GM12864 (cell line): ENCODE measurements around the gene PPP2R5D.
"Not testable (repeated sequence)": the region's sequence is repeated elsewhere in the genome, so short reads cannot be mapped to it uniquely, and the experiment has no call there.

Experiments used
- DNase-seq: peaks from one replicate; pipeline ENCODE4 v3.0.0-alpha.2; 2011; ENCODE audit warnings: low read depth
- H3K4me3 ChIP-seq: 2 replicates; pipeline ENCODE4 v1.5.1; 2011; ENCODE audit warnings: mild to moderate bottlenecking, low read depth, low read length, control low read depth
- TF ChIP-seq, protein P1 (sequence below): IDR thresholded peaks from 2 replicates; pipeline ENCODE4 v1.5.1; 2011; ENCODE audit warnings: low read depth, mild to moderate bottlenecking, moderate library complexity, low read length, control low read depth, inconsistent platforms; ENCODE audit errors: missing control alignments

PPP2R5D gene

DNA sequence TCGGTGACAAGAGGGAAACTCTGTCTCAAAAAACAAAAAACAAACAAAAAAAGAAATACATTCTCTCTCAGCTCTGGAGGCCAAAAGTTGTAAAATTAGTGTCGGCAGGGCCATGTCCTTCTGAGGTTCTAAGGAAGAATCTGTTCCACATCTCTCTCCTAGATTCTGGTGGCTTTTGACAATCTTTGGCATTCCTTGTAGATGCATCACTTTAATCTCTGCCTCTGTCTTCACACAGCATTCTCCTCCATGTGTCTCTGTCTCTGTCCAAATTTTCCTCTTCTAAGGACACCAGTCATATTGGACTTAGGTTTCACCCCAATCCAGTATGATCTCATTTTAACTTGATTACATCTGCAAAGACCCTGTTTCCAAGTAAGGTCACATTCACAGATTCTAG lies 9.1 kb downstream of the PPP2R5D start:
- no peak overlapping the region for H3K4me3 ChIP-seq
- TF ChIP-seq, protein P1, sequence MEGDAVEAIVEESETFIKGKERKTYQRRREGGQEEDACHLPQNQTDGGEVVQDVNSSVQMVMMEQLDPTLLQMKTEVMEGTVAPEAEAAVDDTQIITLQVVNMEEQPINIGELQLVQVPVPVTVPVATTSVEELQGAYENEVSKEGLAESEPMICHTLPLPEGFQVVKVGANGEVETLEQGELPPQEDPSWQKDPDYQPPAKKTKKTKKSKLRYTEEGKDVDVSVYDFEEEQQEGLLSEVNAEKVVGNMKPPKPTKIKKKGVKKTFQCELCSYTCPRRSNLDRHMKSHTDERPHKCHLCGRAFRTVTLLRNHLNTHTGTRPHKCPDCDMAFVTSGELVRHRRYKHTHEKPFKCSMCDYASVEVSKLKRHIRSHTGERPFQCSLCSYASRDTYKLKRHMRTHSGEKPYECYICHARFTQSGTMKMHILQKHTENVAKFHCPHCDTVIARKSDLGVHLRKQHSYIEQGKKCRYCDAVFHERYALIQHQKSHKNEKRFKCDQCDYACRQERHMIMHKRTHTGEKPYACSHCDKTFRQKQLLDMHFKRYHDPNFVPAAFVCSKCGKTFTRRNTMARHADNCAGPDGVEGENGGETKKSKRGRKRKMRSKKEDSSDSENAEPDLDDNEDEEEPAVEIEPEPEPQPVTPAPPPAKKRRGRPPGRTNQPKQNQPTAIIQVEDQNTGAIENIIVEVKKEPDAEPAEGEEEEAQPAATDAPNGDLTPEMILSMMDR, result no peak
- DNase-seq, result no peak

GRCh38 chr6:42996513-42996912 lies 12.1 kb downstream of the PPP2R5D start:
- H3K4me3 ChIP-seq, result no peak overlapping the region
- TF ChIP-seq, protein P1, result no peak
- no peak for DNase-seq

- not testable (repeated sequence) for H3K4me3 ChIP-seq, DNase-seq
Measured at GRCh38 chr6:42998205-42998604, 13.8 kb downstream of the PPP2R5D start.

DNA sequence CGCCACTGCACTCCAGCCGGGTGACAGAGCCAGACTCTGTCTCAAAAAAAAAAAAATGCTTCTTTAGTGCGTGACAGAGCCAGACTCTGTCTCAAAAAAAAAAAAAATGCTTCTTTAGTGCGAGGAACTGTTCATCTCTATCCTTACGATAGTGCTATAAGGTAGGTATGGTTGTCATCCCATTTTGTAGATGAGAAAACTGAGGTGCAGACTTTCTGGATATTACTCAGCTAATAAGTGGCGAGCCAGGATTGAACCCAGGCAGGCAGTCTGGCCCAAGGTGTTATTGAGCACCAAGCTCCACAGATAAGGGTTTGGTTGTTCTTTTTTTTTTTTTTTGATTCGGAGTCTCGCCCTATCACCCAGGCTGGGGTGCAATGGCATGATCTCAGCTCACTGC lies 17.5 kb downstream of the PPP2R5D start:
- TF ChIP-seq, protein P1, result no peak
- no peak for DNase-seq
- H3K4me3 ChIP-seq, result no peak overlapping the region

- no peak overlapping the region for H3K4me3 ChIP-seq
- DNase-seq, result no peak
- TF ChIP-seq, protein P1, result no peak
Measured at GRCh38 chr6:43005844-43006243, 21.5 kb downstream of the PPP2R5D start.

DNA sequence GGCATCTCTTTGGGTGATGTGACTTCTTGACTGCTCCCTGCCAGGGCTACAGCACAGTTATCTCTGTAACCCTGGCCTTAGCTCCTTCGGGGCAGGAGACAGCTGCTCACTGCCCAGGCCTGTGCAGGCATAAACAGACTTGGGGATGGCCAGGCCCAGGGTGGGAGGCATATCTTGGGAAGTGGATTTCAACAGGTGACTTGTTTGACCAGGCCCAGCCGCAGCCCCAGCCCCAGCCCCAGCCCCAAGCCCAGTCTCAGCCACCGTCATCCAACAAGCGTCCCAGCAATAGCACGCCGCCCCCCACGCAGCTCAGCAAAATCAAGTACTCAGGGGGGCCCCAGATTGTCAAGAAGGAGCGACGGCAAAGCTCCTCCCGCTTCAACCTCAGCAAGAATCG lies 21.9 kb downstream of the PPP2R5D start:
- no peak overlapping the region for H3K4me3 ChIP-seq
- DNase-seq, result no peak
- TF ChIP-seq, protein P1, result no peak

DNA sequence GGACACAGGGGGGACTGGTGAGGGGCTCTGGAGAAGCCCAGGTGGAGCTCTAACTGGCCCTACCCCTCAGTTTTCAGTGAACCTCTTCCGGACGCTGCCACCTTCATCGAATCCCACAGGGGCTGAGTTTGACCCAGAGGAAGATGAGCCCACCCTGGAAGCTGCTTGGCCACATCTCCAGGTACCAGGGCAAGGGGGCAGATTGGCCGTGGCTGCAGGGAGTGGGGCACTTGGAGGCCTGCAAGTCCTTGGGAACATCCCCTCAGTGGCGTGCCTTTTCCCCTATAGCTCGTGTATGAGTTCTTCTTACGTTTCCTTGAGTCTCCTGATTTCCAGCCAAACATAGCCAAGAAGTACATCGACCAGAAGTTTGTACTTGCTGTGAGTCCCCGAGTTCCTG lies 22.8 kb downstream of the PPP2R5D start:
- DNase-seq, result no peak
- no peak overlapping the region for H3K4me3 ChIP-seq
- TF ChIP-seq, protein P1, result no peak

DNA sequence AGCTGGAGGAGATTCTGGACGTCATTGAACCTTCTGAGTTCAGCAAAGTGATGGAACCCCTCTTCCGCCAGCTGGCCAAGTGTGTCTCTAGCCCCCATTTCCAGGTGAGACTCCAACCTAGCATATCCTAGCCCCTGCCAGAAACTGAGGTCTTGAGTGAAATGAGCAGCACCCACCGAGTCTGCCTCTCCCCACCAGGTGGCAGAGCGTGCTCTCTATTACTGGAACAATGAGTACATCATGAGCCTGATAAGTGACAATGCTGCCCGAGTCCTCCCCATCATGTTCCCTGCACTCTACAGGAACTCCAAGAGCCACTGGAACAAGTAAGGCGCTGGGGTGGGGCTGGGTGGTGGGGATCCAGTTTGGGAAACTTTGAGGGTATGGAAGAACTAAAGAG lies 24.8 kb downstream of the PPP2R5D start:
- H3K4me3 ChIP-seq, result no peak overlapping the region
- TF ChIP-seq, protein P1, result peak; percentile 72
- DNase-seq, result no peak
